ENCODE measurements around the gene ENDOU. TPM values are rescaled to one million over a fixed set of nuclear protein-coding genes. Genes with fewer than 3 reads are reported as not detected.

The ENDOU gene
- polyA plus RNA-seq, 3 donors: 0.17 to 0.40 TPM; not detected in 1

DNA sequence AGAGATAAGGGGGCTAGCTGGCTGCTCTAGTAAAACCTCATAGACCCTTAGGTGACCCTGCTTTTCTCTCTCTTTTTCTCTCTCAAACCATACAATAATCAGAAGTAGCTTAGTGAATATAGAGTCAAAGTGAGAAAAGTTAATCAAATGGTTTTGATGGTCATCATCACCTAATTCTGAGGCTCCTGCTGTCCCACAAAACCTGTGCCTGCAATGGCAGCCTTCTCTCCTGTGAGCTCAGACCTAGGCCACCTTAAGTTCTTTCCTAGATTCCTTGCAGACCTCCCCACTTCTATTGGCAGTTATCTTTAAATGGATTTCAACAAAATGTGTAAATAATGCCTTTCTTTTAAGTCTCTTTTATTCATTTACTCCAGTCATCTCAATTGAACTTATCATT, 17.9 kb downstream of the ENDOU start:
- peaks cover 17% of the 10 kb centered on the region for H4K20me1 ChIP-seq (ENCODE audit: insufficient read depth, low read length)
- no peak overlapping the region for H3K9ac ChIP-seq (ENCODE audit: insufficient read depth, low read length, poor library complexity, severe bottlenecking)
- H3K4me3 ChIP-seq (replicated peaks in 1 of 3; ENCODE audit: low read depth in 2 of 3, low read length in 3 of 3): peak overlapping the region in 2 of 3 experiments; percentile 88 to 99
- Mint-ChIP-seq H3K27me3 (ENCODE audit: low read depth in 3 of 3) (peaks cover 0 to 3% (median 2%) of the 10 kb centered on the region in 3 donors), H3K36me3 (peaks cover 9 to 13% of the 10 kb centered on the region in 2 donors), H3K4me3 (peak overlapping the region in 1 of 2 donors; percentile 69), H3K9me3 (no peaks in the 10 kb centered on the region), H3K27ac (peak overlapping the region; percentile 65 to 96 (median 84)), H3K4me1 (peaks cover 68% of the 10 kb centered on the region)
- H3K79me2 ChIP-seq (ENCODE audit: insufficient read depth, low read length): peaks cover 66% of the 10 kb centered on the region
- peak overlapping the region; percentile 81 for H3K4me2 ChIP-seq (replicated peaks; ENCODE audit: extremely low read depth, low read length, poor library complexity, severe bottlenecking)
- H3K4me1 ChIP-seq (ENCODE audit: control insufficient read depth in 1 of 2, insufficient read depth in 2 of 2, low read length in 2 of 2): peaks cover 53 to 67% of the 10 kb centered on the region in 2 donors
- H2AFZ ChIP-seq (ENCODE audit: insufficient read depth, low read depth, low read length, poor library complexity, severe bottlenecking): no peak overlapping the region
- peak overlapping the region; percentile 26 to 95 for H3K27ac ChIP-seq (ENCODE audit: low read depth in 1 of 2, low read length in 2 of 2)
- H3K36me3 ChIP-seq (replicated peaks in 1 of 2; ENCODE audit: control insufficient read depth in 1 of 2, insufficient read depth in 2 of 2, low read length in 2 of 2): no peaks in the 10 kb centered on the region
- intact Hi-C loops (cut with micrococcal nuclease): loop anchor here in 1 of 2 donors (5.0 kb wide), 1 partner anchor 110 kb away; the partner anchor contains the start of gene HDAC7
- TF ChIP-seq, protein P1, sequence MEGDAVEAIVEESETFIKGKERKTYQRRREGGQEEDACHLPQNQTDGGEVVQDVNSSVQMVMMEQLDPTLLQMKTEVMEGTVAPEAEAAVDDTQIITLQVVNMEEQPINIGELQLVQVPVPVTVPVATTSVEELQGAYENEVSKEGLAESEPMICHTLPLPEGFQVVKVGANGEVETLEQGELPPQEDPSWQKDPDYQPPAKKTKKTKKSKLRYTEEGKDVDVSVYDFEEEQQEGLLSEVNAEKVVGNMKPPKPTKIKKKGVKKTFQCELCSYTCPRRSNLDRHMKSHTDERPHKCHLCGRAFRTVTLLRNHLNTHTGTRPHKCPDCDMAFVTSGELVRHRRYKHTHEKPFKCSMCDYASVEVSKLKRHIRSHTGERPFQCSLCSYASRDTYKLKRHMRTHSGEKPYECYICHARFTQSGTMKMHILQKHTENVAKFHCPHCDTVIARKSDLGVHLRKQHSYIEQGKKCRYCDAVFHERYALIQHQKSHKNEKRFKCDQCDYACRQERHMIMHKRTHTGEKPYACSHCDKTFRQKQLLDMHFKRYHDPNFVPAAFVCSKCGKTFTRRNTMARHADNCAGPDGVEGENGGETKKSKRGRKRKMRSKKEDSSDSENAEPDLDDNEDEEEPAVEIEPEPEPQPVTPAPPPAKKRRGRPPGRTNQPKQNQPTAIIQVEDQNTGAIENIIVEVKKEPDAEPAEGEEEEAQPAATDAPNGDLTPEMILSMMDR (IDR thresholded peaks at IDR 0.05): no peak
- no peaks in the 10 kb centered on the region for H3K9me3 ChIP-seq (replicated peaks in 1 of 2; ENCODE audit: control insufficient read depth in 1 of 2, insufficient read depth in 1 of 2, low read length in 2 of 2)
- DNase-seq: no peak
- no peaks in the 10 kb centered on the region for H3K27me3 ChIP-seq (ENCODE audit: control insufficient read depth in 2 of 2, insufficient read depth in 2 of 2, low read length in 2 of 2)

DNA sequence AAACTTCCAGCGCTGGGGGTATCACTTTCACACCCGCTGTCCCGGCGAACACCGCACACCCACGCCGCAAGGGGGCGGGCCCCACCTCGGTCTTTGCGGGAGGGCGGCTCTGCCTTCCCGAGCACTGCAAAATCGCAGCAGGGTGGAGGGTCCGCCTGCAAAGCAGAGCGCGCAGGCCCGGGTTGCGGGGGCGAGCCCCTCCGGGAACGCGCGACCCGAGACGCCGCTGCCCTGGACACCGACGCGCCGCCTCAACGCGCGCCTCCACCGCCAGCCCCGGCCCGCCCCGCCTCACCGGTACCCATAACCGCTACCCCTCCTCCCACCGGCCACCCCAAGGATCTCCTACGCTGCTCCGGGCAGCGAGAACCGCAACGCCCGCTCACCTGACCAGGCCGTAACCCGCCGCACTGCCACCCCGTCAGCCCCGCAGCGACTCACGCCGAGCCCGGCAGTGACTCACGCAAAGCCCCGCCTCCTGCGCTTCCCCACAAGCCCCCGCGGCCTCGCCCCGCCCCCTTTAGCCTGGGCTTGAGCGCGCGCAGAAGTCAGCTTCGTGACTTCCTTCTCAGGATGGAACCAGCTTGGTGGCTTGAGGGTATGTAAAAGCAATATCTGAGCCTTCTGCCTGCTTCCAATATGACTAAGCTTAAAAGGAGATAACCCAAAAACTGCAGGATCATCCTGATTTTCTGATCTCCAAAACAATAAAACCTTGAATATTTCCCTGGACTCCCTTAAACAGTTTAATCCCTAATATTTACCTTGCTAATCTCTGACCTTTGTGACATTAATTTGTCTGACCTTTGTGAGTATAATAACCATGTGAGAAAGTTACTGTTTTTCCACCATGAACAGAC, 19.5 kb downstream of the ENDOU start, which contains the start of gene RPAP3:
TSS of gene RPAP3 (minus strand) at position 465 of the 860 bp plus-strand sequence. CDS start 3,190 bp downstream, outside the sequence.
- Histone ChIP-seq H3K9me3 (replicated peaks in 1 of 2; ENCODE audit: control insufficient read depth in 1 of 2, insufficient read depth in 1 of 2, low read length in 2 of 2) (no peaks in the 10 kb centered on the region), H3K27me3 (ENCODE audit: control insufficient read depth in 2 of 2, insufficient read depth in 2 of 2, low read length in 2 of 2) (no peaks in the 10 kb centered on the region), H3K79me2 (ENCODE audit: insufficient read depth, low read length) (peaks cover 65% of the 10 kb centered on the region), H3K36me3 (replicated peaks in 1 of 2; ENCODE audit: control insufficient read depth in 1 of 2, insufficient read depth in 2 of 2, low read length in 2 of 2) (peaks cover 4 to 6% of the 10 kb centered on the region in 2 donors), H3K4me1 (ENCODE audit: control insufficient read depth in 1 of 2, insufficient read depth in 2 of 2, low read length in 2 of 2) (peaks cover 47 to 58% of the 10 kb centered on the region in 2 donors), H3K4me3 (replicated peaks in 1 of 3; ENCODE audit: low read depth in 2 of 3, low read length in 3 of 3) (peak within 1 kb of the TSS; percentile 78 to 99 (median 88)), H2AFZ (ENCODE audit: insufficient read depth, low read depth, low read length, poor library complexity, severe bottlenecking) (peak within 1 kb of the TSS; percentile 86), H4K20me1 (ENCODE audit: insufficient read depth, low read length) (peaks cover 17% of the 10 kb centered on the region), H3K4me2 (replicated peaks; ENCODE audit: extremely low read depth, low read length, poor library complexity, severe bottlenecking) (peak within 1 kb of the TSS; percentile 81), H3K27ac (ENCODE audit: low read depth in 1 of 2, low read length in 2 of 2) (peak within 1 kb of the TSS; percentile 39 to 95), H3K9ac (ENCODE audit: insufficient read depth, low read length, poor library complexity, severe bottlenecking) (peak within 1 kb of the TSS; percentile 95)
- Mint-ChIP-seq H3K4me3 (peak within 1 kb of the TSS; percentile 90 to 97), H3K36me3 (peaks cover 17 to 19% of the 10 kb centered on the region in 2 donors), H3K27ac (peak within 1 kb of the TSS; percentile 96 to 99 (median 97)), H3K4me1 (peaks cover 61% of the 10 kb centered on the region), H3K27me3 (ENCODE audit: low read depth in 3 of 3) (peaks cover 0 to 3% (median 2%) of the 10 kb centered on the region in 3 donors), H3K9me3 (no peaks in the 10 kb centered on the region)
- TF ChIP-seq, protein P1 (IDR thresholded peaks at IDR 0.05): peak; percentile 87
- DNase-seq: peak; percentile 92 to 97 (median 96)
- under 1% methylated on average over 60 of the region's 66 CpGs for WGBS (ENCODE audit: insufficient coverage)
- intact Hi-C loops (cut with micrococcal nuclease): loop anchor here in 1 of 2 donors (5.0 kb wide), 1 partner anchor 112 kb away; the partner anchor contains the start of gene HDAC7
